ENCODE measurements around the gene SYNJ2.

SYNJ2 gene

GRCh38 chr6:158092806-158093205 is 111.1 kb downstream of the SYNJ2 start:
- no peak for TF ChIP-seq CTCF (IDR thresholded peaks at IDR 0.05; ENCODE audit: control insufficient read depth, insufficient read depth, low read depth, low read length, missing control alignments)
- H3K4me3 ChIP-seq (ENCODE audit: control insufficient read depth, low read depth, low read length): no peak overlapping the region
- DNase-seq (ENCODE audit: low read depth): no peak

DNA sequence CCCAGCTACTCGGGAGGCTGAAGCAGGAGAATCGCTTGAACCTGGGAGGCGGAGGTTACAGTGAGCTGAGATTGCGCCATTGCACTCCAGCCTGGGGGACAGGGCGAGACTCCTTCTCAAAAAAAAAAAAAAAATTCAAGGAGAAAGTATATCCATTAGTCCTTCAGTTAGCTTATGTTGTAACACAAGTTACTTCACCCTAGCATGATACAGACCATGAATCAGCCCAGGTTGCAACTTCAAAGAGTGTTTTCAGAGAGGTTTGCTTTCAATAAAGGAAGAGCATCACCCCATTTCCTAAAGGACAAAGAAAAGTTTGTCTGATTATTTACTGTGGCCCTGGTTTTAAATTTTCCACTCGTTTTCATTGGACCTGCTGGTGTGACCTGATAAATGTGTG is 113.4 kb downstream of the SYNJ2 start:
- no peak for TF ChIP-seq CTCF (IDR thresholded peaks at IDR 0.05; ENCODE audit: control insufficient read depth, insufficient read depth, low read depth, low read length, missing control alignments)
- no peak for DNase-seq (ENCODE audit: low read depth)

DNA sequence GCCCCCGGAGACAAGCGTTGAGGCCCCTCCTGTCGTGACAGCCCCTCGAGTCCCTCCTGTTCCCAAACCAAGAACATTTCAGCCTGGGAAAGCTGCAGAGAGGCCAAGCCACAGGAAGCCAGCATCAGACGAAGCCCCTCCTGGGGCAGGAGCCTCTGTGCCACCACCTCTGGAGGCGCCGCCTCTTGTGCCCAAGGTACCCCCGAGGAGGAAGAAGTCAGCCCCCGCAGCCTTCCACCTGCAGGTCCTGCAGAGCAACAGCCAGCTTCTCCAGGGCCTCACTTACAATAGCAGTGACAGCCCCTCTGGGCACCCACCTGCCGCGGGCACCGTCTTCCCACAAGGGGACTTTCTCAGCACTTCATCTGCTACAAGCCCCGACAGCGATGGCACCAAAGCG is 114.0 kb downstream of the SYNJ2 start:
- no peak for DNase-seq (ENCODE audit: low read depth)
- TF ChIP-seq CTCF (IDR thresholded peaks at IDR 0.05; ENCODE audit: control insufficient read depth, insufficient read depth, low read depth, low read length, missing control alignments): no peak
- no peak overlapping the region for H3K4me3 ChIP-seq (ENCODE audit: control insufficient read depth, low read depth, low read length)

More for the DNA sequence above, 113.4 kb downstream of the SYNJ2 start:
- H3K4me3 ChIP-seq (ENCODE audit: control insufficient read depth, low read depth, low read length): no peak overlapping the region

GRCh38 chr6:158103228-158103627 is 121.6 kb downstream of the SYNJ2 start:
- DNase-seq (ENCODE audit: low read depth): no peak
- no peak overlapping the region for H3K4me3 ChIP-seq (ENCODE audit: control insufficient read depth, low read depth, low read length)
- TF ChIP-seq CTCF (IDR thresholded peaks at IDR 0.05; ENCODE audit: control insufficient read depth, insufficient read depth, low read depth, low read length, missing control alignments): no peak

GRCh38 chr6:158104696-158105095 is 123.0 kb downstream of the SYNJ2 start:
- no peak for TF ChIP-seq CTCF (IDR thresholded peaks at IDR 0.05; ENCODE audit: control insufficient read depth, insufficient read depth, low read depth, low read length, missing control alignments)
- no peak for DNase-seq (ENCODE audit: low read depth)
- H3K4me3 ChIP-seq (ENCODE audit: control insufficient read depth, low read depth, low read length): no peak overlapping the region

DNA sequence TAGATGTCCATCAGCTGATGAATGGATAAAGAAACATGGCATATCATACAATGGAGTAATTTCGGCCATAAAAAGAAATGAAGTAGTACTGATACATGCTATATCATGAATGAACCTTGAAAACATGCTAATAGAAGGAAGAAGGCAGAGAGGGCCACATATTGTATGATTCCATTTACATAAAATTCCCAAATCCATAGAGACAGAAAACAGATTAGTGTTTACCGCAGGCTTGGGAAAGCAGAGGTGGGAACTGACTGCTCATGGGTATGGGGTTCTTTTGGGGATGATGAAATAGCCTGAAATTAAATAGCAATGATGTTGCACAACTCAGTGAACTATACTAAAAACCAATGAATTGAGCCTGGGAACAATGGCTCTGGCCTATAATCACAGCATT is 128.1 kb downstream of the SYNJ2 start:
- no peak for TF ChIP-seq CTCF (IDR thresholded peaks at IDR 0.05; ENCODE audit: control insufficient read depth, insufficient read depth, low read depth, low read length, missing control alignments)
- H3K4me3 ChIP-seq (ENCODE audit: control insufficient read depth, low read depth, low read length): no peak overlapping the region
- DNase-seq (ENCODE audit: low read depth): no peak

DNA sequence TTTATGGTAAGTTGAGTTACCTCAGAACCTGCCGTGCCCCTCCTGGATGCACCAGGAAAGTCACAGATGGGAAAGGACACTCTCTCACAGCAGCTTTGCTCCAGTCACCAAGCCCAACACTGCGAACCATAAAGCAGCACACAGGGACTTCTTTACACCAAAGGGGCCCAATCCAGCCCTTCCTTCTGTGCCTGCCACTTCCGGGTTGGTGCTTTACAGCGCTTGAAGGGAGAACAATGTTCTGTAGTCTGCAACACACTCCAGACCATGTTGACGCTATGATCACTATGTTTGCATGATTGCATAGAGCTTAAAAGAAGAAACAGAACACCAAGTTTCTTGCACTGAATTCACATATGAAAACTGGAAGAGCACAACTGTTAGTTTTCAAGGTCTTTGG is 129.3 kb downstream of the SYNJ2 start:
- no peak overlapping the region for H3K4me3 ChIP-seq (ENCODE audit: control insufficient read depth, low read depth, low read length)
- TF ChIP-seq CTCF (IDR thresholded peaks at IDR 0.05; ENCODE audit: control insufficient read depth, insufficient read depth, low read depth, low read length, missing control alignments): no peak
- DNase-seq (ENCODE audit: low read depth): no peak

Data from AG09309 (cell line).